Lower leg skin (tissue), 4 donors: ENCODE results near the gene CDH26. TPM values are rescaled to one million over a fixed set of nuclear protein-coding genes. Genes with fewer than 3 reads are reported as not detected.

Source experiments
- DNase-seq, 2 donors: peaks; one replicate each; pipeline ENCODE4 v3.0.0-alpha.2; 2019; ENCODE audit warnings: low spot score in 2 of 2
- H3K4me3 ChIP-seq: fragments of 200-600 bp; sonication (generic); 2 replicates; pipeline ENCODE4 v1.5.1; 2017; ENCODE audit warnings: mild to moderate bottlenecking, low read depth; ENCODE audit not compliant: poor library complexity, severe bottlenecking
- CTCF ChIP-seq, 3 donors: fragments of 450-650 bp; IDR thresholded peaks; one replicate each; pipeline ENCODE4 v1.5.1; 2016; ENCODE audit warnings: antibody characterized with exemption in 3 of 3, mild to moderate bottlenecking in 3 of 3, moderate library complexity in 2 of 3
- POLR2A ChIP-seq, 2 donors: fragments of 450-650 bp; IDR thresholded peaks; one replicate each; pipeline ENCODE4 v1.6.1; 2016 to 2017; ENCODE audit warnings: antibody characterized with exemption in 2 of 2, mild to moderate bottlenecking in 1 of 2, moderate library complexity in 1 of 2
- WGBS, 2 donors: methylation state at CpG; one replicate each; pipeline ENCODE4 v1.1.5; 2018; 5-methylcytosine and 5-hydroxymethylcytosine counted together
- intact Hi-C: fragments of 100-400 bp; cut with DNase I; formaldehyde crosslinking; loops from one replicate; pipeline ENCODE4 v1.15.0; 2023; ENCODE audit warnings: low total_unique reads
- total RNA-seq, 4 donors: library from RNA; depleted of rRNA; stranded (reverse); fragments of >200 nt; gene quantifications; one replicate each; pipeline ENCODE4 v1.1.0, GENCODE V29; 2016

CDH26 gene
- total RNA-seq, 4 donors from 2014 or later = 1.1 to 10.6 (median 1.8) TPM

GRCh38 chr20:59996108-59996507 is 37.9 kb downstream of the CDH26 start:
- WGBS, 2 donors = 77 to 92% methylated on average over 1 of the region's 1 CpG
- DNase-seq = no peak
- H3K4me3 ChIP-seq = no peak overlapping the region
- TF ChIP-seq CTCF (IDR thresholded peaks at IDR 0.05) (no peak), POLR2A (IDR thresholded peaks at IDR 0.05) (no peak)
- intact Hi-C loops = no loop called here

DNA sequence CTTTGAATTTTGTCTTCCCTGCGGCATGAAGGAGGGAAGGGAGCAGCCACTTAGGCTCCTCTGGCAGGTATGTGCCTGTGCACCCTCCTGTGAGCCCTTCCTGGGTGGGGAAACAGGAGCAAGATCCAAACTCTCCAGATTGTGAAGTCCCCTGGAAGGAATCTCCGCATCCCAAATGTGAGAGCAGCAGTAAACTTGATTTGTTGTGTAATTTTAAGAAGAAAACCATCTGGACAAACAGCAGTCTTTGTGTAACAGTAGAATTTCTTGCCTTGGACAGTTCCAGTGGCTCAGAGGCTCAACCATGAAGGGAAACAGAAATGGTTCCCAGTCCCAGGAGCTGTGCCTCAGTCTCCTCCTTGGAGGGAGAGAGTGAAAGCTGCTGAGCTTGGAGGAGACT is 39.7 kb downstream of the CDH26 start:
- TF ChIP-seq POLR2A (IDR thresholded peaks at IDR 0.05) (no peak), CTCF (IDR thresholded peaks at IDR 0.05) (no peak)
- DNase-seq = no peak
- WGBS, 2 donors = 80 to 92% methylated on average over 2 of the region's 2 CpGs
- no peak overlapping the region for H3K4me3 ChIP-seq
- intact Hi-C loops = no loop called here

GRCh38 chr20:59999502-59999901 is 41.3 kb downstream of the CDH26 start:
- no peak for DNase-seq
- intact Hi-C loops = no loop called here
- no peak overlapping the region for H3K4me3 ChIP-seq
- 89 to 92% methylated on average over 3 of the region's 3 CpGs for WGBS, 2 donors
- TF ChIP-seq POLR2A (IDR thresholded peaks at IDR 0.05) (no peak), CTCF (IDR thresholded peaks at IDR 0.05) (no peak)

DNA sequence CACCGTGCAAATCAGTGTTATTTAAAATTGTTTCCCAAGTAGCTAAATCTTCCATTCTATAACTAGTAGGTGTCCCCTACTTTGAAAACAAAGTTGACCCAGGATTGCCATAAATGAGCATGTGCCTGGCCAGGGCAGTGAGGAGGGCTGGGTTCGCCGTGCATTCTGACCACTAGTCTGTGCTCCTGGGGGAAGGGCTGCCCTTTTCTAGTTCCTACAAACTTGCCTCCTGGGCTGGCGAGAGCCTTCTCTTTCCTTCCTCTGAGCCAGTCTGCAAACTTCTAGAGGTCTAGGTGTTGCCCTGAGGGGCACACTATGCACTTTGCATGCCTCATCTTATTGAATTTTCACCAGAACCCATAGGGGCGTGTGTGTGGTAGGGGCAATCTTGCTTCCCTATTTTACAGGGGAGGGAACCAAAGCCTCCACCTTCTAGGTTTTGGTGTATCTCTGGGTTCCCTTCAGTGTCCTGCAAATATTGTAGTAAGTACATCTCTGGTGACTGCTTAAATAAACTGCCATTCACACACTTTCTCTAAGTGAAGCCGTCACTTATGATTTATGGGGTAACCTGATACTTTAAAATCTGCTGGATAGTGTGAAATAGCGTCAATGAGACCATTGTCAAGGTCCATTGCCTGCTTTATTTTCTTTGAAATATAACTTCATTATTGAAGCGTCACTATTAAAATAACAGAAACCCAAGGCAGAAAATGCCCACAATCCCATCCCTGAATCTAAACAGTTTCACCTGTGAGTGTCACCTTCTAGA is 42.2 kb downstream of the CDH26 start:
- 85 to 86% methylated on average over 8 of the region's 8 CpGs for WGBS, 2 donors
- H3K4me3 ChIP-seq = no peak overlapping the region
- intact Hi-C loops = no loop called here
- DNase-seq = no peak
- TF ChIP-seq POLR2A (IDR thresholded peaks at IDR 0.05) (no peak), CTCF (IDR thresholded peaks at IDR 0.05) (no peak)

GRCh38 chr20:60001108-60001507 is 42.9 kb downstream of the CDH26 start:
- H3K4me3 ChIP-seq = no peak overlapping the region
- DNase-seq = peak in 1 of 2 donors; percentile 67
- TF ChIP-seq POLR2A (IDR thresholded peaks at IDR 0.05) (no peak), CTCF (IDR thresholded peaks at IDR 0.05) (no peak)
- intact Hi-C loops = no loop called here
- 66 to 69% methylated on average over 11 of the region's 11 CpGs for WGBS, 2 donors

- no peak overlapping the region for H3K4me3 ChIP-seq
- peak in 1 of 2 donors; percentile 64 for DNase-seq
- TF ChIP-seq CTCF (IDR thresholded peaks at IDR 0.05) = no peak
- TF ChIP-seq POLR2A (IDR thresholded peaks at IDR 0.05) = no peak
- 89 to 95% methylated on average over 4 of the region's 4 CpGs for WGBS, 2 donors
- intact Hi-C loops = no loop called here
Measured at GRCh38 chr20:60003776-60004175, 45.6 kb downstream of the CDH26 start.
